Activated CD8-positive, alpha-beta memory T cell treated with anti-CD3 and anti-CD28 coated beads, Interleukin-2, amount 50 U/mL, for 1 hour (primary cell): Measurements from ENCODE around the gene ETFA.
"Not testable (repeated sequence)": the region's sequence is repeated elsewhere in the genome, so short reads cannot be mapped to it uniquely, and the experiment has no call there.

Source experiments
- DNase-seq: peaks from one replicate; pipeline ENCODE4 v3.0.0-alpha.2; 2020; ENCODE audit errors: extremely low read depth

The ETFA gene

GRCh38 chr15:76282465-76282864 is 28.8 kb downstream of the ETFA start:
- no peak for DNase-seq

- no peak for DNase-seq
These were observed 32.6 kb downstream of the ETFA start for GRCh38 chr15:76278651-76279050.

- no peak for DNase-seq
These were observed 36.4 kb downstream of the ETFA start for GRCh38 chr15:76274821-76275220.

GRCh38 chr15:76274226-76274625 is 37.0 kb downstream of the ETFA start:
- no peak for DNase-seq

GRCh38 chr15:76270876-76271275 is 40.4 kb downstream of the ETFA start:
- no peak for DNase-seq

GRCh38 chr15:76267077-76267476 is 44.2 kb downstream of the ETFA start:
- no peak for DNase-seq

DNA sequence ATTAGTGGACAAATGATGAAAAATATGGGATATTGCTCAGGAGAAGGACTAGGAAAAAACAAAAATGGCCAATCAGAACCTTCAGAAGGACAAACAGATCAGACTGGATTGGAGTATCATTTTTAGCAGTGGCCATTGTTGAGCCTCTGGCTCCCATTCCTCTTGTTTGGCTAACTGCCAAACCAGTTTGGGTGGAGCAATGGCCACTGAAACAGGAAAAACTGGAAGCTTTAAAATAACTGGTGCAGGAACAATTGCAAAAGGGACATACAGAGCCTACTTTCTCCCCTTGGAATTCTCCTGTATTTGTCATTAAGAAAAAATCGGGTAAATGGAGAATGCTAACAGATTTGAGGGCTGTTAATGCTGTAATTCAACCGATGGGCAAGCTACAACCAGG is 45.5 kb downstream of the ETFA start:
- not testable (repeated sequence) for DNase-seq

GRCh38 chr15:76260246-76260938 is 50.9 kb downstream of the ETFA start:
- DNase-seq: no peak

- DNase-seq: no peak
These were observed 51.9 kb downstream of the ETFA start for GRCh38 chr15:76259392-76259791.

- no peak for DNase-seq
These were observed 52.8 kb downstream of the ETFA start for GRCh38 chr15:76258460-76258859.

GRCh38 chr15:76253691-76254473 is 57.4 kb downstream of the ETFA start:
- no peak for DNase-seq

DNA sequence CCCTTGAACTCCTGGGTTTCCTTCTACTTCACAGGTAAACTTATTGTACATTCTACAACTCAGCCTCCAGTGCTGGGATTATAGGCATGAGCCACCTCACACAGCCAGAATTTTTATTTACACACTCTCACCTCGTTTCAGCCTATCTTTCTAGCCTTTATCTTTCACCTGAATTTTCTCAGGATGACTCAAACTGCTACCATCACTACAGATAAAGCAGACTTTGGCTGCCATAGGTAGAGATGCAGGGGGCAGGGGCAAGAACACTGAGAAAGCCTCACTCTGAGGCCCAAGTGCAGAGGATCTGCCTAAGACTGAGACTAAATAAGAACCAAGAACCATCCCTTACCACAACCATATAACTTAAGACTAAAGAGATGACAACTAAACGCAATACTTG is 59.0 kb downstream of the ETFA start:
- no peak for DNase-seq

DNA sequence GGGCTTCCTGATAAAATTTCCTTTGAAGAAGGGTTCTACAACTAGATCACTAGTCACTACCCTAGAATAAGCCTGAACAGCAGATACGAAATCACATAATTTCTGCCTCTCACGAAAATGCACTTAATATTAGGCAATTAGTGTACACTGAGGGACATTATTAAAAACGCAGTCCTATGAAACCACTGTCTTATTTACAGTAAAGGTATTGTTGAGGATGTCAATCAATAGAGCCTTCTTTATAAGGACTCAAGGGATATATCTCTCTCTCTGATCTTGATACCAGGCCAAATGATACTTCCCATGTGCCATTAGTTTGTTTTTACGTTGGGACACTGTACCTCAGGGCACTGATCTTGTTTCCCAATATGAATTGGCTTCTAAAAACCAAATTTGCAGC is 59.6 kb downstream of the ETFA start:
- no peak for DNase-seq

- no peak for DNase-seq
These were observed 66.1 kb downstream of the ETFA start for GRCh38 chr15:76245072-76245610.

DNA sequence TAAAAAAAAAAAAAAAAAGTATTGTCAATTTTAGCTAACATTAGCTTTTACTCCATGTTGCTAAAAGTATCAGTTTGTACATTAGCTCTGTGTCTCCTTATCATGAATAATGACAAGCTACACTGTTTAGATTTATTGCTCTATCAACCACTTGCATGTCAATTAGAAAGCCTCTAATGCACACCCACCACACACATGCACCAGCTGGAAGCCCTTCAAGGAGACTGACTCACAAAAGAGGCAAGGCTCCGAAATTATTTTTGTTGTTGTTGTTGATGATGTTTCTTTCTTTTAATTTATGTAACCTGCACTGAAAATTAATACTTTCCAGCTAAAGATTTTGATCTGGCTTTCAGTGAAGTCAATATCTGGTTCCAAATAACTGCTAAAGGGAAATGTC is 71.5 kb downstream of the ETFA start:
- no peak for DNase-seq

- DNase-seq: no peak
These were observed 74.9 kb downstream of the ETFA start for GRCh38 chr15:76236350-76236749.

DNA sequence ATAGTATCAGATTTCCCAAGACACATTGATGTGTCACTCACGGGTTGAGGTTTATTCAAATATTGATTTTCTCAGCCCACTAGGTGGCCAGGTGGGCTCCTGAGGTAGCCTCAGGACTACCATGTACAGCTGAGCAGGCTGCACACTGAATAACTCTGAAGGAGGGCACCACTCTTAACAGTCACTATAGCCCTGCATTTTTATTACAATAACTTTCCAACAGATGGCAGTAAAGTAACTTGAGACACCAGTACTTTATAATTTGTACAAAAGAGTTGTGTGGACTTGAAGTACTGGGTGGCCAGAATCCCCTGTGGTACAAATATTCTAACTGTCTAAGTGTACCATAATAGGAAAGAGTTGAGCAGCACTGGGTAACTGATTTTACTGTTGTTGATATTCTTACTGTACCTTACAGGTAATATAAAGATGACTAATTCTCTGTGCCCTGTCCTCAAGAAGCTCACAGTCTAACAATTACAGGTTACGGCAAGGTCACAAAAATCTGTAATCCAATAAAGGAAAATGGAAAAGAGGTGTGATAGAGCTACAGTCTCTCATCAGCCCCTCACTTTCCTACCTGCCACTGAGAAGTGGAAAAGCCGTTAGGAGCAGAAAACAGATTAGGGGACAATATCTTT is 76.0 kb downstream of the ETFA start:
- no peak for DNase-seq

- no peak for DNase-seq
These were observed 76.9 kb downstream of the ETFA start for GRCh38 chr15:76234337-76234889.

DNA sequence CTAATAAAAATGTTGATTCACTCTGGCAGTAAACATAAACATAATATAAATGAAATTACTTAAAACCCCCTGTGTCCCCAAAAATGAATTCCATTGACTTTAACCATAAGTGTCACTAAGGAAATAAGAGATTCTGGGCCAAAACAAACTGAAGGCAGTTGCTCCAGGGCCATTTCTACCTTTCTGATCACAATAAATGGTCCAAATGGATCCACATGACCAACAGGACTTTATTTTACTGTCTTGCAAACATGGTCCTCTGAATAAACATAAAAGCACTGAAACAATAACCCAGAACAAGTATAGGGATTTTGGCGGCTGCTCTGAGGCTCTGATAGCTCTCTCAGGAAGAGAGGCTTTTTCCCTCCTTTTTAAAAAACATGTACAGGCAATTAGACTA is 77.3 kb downstream of the ETFA start:
- no peak for DNase-seq

GRCh38 chr15:76229266-76229665 is 82.0 kb downstream of the ETFA start:
- DNase-seq: no peak

- DNase-seq: no peak
These were observed 87.7 kb downstream of the ETFA start for GRCh38 chr15:76223521-76223920.

- no peak for DNase-seq
These were observed 89.1 kb downstream of the ETFA start for GRCh38 chr15:76222159-76222558.
